ENCODE results near the gene ARHGEF12.

The ARHGEF12 gene

DNA sequence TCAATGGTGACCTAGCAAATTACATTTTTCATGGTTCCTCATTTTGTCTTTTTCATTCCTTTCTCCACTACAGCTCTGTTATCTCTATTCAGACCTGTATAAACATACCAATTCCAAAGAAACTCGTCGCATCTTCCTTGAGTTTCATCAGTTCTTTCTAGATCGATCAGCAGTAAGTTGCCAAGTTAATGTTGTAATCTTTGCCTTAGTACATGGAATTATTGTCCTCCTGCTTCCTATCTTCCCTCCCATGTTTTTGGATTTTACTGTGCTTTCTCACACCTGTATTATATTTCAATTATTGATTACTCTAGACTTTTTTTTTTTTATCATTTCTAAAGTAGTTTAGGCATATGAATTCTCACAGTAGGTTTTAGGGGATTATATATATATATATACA lies 105.8 kb downstream of the ARHGEF12 start:
- Histone ChIP-seq H3K36me3 (ENCODE audit: insufficient read depth, low read depth, low read length) (peaks cover 55% of the 10 kb centered on the region), H3K27ac (ENCODE audit: low read length) (no peak overlapping the region), H3K27me3 (ENCODE audit: insufficient read depth, low read length) (no peaks in the 10 kb centered on the region), H3K4me3 (ENCODE audit: low read length) (no peak overlapping the region), H3K4me1 (ENCODE audit: insufficient read depth, low read length) (no peaks in the 10 kb centered on the region), H3K9me3 (ENCODE audit: insufficient read depth, low read depth, low read length) (no peaks in the 10 kb centered on the region), H3K9ac (ENCODE audit: low read depth, low read length) (no peak overlapping the region)

DNA sequence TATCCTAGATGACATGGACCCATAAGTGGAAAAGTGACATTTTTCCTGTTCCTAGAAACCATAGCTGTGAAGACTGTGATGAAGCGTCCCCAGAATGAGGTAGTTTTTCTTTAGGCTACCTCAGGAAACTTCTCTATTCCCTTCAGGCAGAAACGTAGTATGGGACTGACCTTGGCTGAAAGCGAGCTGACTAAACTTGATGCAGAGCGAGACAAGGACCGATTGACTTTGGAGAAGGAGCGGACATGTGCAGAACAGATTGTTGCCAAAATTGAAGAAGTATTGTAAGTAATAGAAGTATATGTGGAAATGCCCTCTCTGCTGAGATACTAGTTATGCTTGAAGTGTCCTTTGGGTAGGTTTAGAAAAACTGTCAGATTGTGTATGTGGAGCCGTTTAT lies 110.6 kb downstream of the ARHGEF12 start:
- no peak overlapping the region for H3K4me3 ChIP-seq (ENCODE audit: low read length)
- no peak overlapping the region for H3K9ac ChIP-seq (ENCODE audit: low read depth, low read length)
- peaks cover 3% of the 10 kb centered on the region; the same call in 1 of the 2 replicates for H3K4me1 ChIP-seq (ENCODE audit: insufficient read depth, low read length)
- H3K27me3 ChIP-seq (ENCODE audit: insufficient read depth, low read length) = no peaks in the 10 kb centered on the region
- H3K9me3 ChIP-seq (ENCODE audit: insufficient read depth, low read depth, low read length) = no peaks in the 10 kb centered on the region
- no peak overlapping the region for H3K27ac ChIP-seq (ENCODE audit: low read length)
- H3K36me3 ChIP-seq (ENCODE audit: insufficient read depth, low read depth, low read length) = peaks cover 76% of the 10 kb centered on the region

DNA sequence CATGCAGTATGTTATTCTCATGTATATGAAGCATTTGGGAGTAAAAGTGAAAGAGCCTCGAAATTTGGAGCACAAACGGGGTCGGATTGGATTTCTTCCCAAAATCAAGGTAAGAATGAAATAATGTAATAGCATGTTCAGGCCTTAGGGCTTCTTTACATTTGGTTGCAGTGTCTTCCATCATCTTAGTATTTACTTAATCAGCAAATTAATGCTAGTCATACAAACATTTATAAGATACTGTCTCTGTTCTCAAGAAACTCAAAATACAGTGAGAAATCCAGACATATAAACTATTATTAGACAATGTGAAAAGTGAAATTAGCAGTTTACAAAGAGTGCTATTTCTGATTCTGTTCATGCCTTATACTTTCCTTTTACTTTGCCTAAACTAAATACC lies 112.0 kb downstream of the ARHGEF12 start:
- Histone ChIP-seq H3K36me3 (ENCODE audit: insufficient read depth, low read depth, low read length) (peaks cover 76% of the 10 kb centered on the region), H3K9ac (ENCODE audit: low read depth, low read length) (no peak overlapping the region), H3K27ac (ENCODE audit: low read length) (no peak overlapping the region), H3K4me3 (ENCODE audit: low read length) (no peak overlapping the region), H3K27me3 (ENCODE audit: insufficient read depth, low read length) (no peaks in the 10 kb centered on the region), H3K4me1 (ENCODE audit: insufficient read depth, low read length) (peaks cover 3% of the 10 kb centered on the region; the same call in 1 of the 2 replicates), H3K9me3 (ENCODE audit: insufficient read depth, low read depth, low read length) (no peaks in the 10 kb centered on the region)

GRCh38 chr11:120455487-120455886 lies 119.3 kb downstream of the ARHGEF12 start:
- Histone ChIP-seq H3K4me1 (ENCODE audit: insufficient read depth, low read length) (no peaks in the 10 kb centered on the region), H3K9ac (ENCODE audit: low read depth, low read length) (no peak overlapping the region), H3K27ac (ENCODE audit: low read length) (no peak overlapping the region), H3K9me3 (ENCODE audit: insufficient read depth, low read depth, low read length) (no peaks in the 10 kb centered on the region), H3K4me3 (ENCODE audit: low read length) (no peak overlapping the region), H3K36me3 (ENCODE audit: insufficient read depth, low read depth, low read length) (peaks cover 80% of the 10 kb centered on the region), H3K27me3 (ENCODE audit: insufficient read depth, low read length) (no peaks in the 10 kb centered on the region)

- no peak overlapping the region for H3K27ac ChIP-seq (ENCODE audit: low read length)
- H3K4me1 ChIP-seq (ENCODE audit: insufficient read depth, low read length) = no peaks in the 10 kb centered on the region
Observed at GRCh38 chr11:120457996-120458395, 121.8 kb downstream of the ARHGEF12 start.

DNA sequence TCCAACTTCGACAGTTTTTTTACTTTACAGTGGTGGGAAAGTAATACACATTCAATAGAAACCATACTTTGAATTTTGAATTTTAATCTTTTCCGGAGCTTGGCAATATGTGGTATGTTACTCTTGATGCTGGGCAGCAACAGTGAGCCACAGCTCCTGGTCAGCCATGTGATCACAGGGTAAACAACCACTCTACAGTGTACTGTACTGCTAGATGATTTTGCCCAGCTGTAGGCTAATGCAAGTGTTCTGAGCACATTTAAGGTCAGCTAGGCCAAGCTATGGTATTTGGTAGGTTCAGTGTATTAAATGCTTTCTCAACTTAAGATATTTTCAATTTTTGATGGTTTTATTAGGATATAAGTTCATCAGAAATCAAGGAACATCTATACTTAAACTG lies 126.6 kb downstream of the ARHGEF12 start:
- no peak overlapping the region for H3K27ac ChIP-seq (ENCODE audit: low read length)
- no peak overlapping the region for H3K4me3 ChIP-seq (ENCODE audit: low read length)
- H3K36me3 ChIP-seq (ENCODE audit: insufficient read depth, low read depth, low read length) = peaks cover 84% of the 10 kb centered on the region
- no peaks in the 10 kb centered on the region for H3K4me1 ChIP-seq (ENCODE audit: insufficient read depth, low read length)
- H3K9me3 ChIP-seq (ENCODE audit: insufficient read depth, low read depth, low read length) = no peaks in the 10 kb centered on the region
- no peak overlapping the region for H3K9ac ChIP-seq (ENCODE audit: low read depth, low read length)
- H3K27me3 ChIP-seq (ENCODE audit: insufficient read depth, low read length) = no peaks in the 10 kb centered on the region

More at GRCh38 chr11:120457996-120458395, 121.8 kb downstream of the ARHGEF12 start:
- Histone ChIP-seq H3K4me3 (ENCODE audit: low read length) (no peak overlapping the region), H3K9ac (ENCODE audit: low read depth, low read length) (no peak overlapping the region), H3K27me3 (ENCODE audit: insufficient read depth, low read length) (no peaks in the 10 kb centered on the region), H3K36me3 (ENCODE audit: insufficient read depth, low read depth, low read length) (peaks cover 84% of the 10 kb centered on the region), H3K9me3 (ENCODE audit: insufficient read depth, low read depth, low read length) (no peaks in the 10 kb centered on the region)

DNA sequence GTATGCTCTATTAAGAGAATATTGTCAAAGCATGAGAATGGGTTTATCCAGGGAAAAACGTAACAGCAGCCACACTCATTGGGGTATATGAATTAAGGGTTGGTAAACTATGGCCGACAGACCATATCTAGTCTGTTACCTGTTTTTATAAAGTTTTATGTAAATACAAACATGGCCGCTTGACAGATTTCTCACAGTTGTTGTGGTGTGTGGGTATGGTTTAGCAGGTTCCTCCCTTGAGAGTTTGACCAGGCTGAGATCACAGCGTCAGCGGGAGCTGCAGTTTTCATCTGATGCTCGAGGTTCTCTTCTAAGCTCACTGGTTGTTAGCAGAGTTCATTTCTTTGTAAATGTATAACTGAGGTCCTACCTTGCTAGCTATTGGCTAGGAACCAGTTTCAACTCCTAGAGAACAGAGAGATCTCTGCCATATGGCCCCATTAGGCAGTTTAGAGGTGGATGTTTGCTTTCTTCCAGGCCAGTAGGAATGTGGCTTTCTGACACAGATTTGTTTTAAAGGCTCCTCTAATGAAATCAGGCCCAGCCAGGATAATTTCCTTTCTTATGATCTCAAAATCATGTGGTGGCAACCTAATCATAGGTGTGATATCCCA lies 129.8 kb downstream of the ARHGEF12 start:
- Histone ChIP-seq H3K9me3 (ENCODE audit: insufficient read depth, low read depth, low read length) (no peaks in the 10 kb centered on the region), H3K36me3 (ENCODE audit: insufficient read depth, low read depth, low read length) (peaks cover 81% of the 10 kb centered on the region), H3K9ac (ENCODE audit: low read depth, low read length) (no peak overlapping the region), H3K4me1 (ENCODE audit: insufficient read depth, low read length) (no peaks in the 10 kb centered on the region), H3K27ac (ENCODE audit: low read length) (no peak overlapping the region), H3K4me3 (ENCODE audit: low read length) (no peak overlapping the region), H3K27me3 (ENCODE audit: insufficient read depth, low read length) (no peaks in the 10 kb centered on the region)

- no peaks in the 10 kb centered on the region for H3K9me3 ChIP-seq (ENCODE audit: insufficient read depth, low read depth, low read length)
- no peak overlapping the region for H3K4me3 ChIP-seq (ENCODE audit: low read length)
- H3K4me1 ChIP-seq (ENCODE audit: insufficient read depth, low read length) = no peaks in the 10 kb centered on the region
- H3K9ac ChIP-seq (ENCODE audit: low read depth, low read length) = no peak overlapping the region
- H3K27me3 ChIP-seq (ENCODE audit: insufficient read depth, low read length) = no peaks in the 10 kb centered on the region
- H3K36me3 ChIP-seq (ENCODE audit: insufficient read depth, low read depth, low read length) = peaks cover 65% of the 10 kb centered on the region
- no peak overlapping the region for H3K27ac ChIP-seq (ENCODE audit: low read length)
Observed at GRCh38 chr11:120467627-120468026, 131.4 kb downstream of the ARHGEF12 start.

DNA sequence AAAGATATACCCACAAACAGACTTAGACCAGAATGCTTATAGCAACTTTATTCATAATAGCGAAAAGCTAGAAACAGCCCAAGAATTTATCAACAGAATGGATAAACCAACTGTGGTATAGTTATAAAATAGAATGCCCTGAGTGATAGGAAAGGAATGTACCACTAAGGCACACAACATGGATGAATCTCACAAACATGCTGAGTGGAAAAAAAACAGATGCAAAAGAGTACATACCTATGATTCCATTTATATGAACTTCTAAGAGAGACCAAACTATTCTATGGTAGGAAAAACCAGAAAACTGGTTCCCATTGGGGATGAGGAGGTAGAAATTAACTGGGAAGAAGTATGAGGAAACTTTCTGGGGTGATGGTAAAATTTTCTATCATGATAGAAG lies 134.9 kb downstream of the ARHGEF12 start:
- Histone ChIP-seq H3K9ac (ENCODE audit: low read depth, low read length) (no peak overlapping the region), H3K36me3 (ENCODE audit: insufficient read depth, low read depth, low read length) (peaks cover 52% of the 10 kb centered on the region), H3K4me1 (ENCODE audit: insufficient read depth, low read length) (no peaks in the 10 kb centered on the region), H3K9me3 (ENCODE audit: insufficient read depth, low read depth, low read length) (no peaks in the 10 kb centered on the region), H3K27me3 (ENCODE audit: insufficient read depth, low read length) (no peaks in the 10 kb centered on the region), H3K27ac (ENCODE audit: low read length) (no peak overlapping the region), H3K4me3 (ENCODE audit: low read length) (no peak overlapping the region)

GRCh38 chr11:120471994-120472393 lies 135.8 kb downstream of the ARHGEF12 start:
- Histone ChIP-seq H3K4me1 (ENCODE audit: insufficient read depth, low read length) (no peaks in the 10 kb centered on the region), H3K27me3 (ENCODE audit: insufficient read depth, low read length) (no peaks in the 10 kb centered on the region), H3K27ac (ENCODE audit: low read length) (no peak overlapping the region)

DNA sequence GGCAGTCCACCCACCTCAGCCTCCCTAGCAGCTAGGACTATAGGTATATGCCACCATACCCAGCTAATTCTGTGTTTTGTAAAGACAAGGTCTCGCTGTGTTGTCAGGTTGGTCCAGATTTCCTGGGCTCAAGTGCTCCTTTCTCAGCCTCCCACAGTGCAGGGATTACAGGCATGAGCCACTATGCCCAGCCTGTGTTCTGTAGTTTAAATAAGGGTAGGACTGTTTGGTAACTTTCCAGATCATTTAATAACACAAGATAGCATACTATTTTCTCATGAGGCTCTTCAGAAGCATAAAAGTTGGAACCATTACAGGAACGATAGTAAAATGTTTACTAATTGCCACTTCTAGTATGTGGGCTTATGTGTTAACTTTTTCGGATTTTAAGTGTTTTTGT lies 137.3 kb downstream of the ARHGEF12 start:
- peaks cover 52% of the 10 kb centered on the region for H3K36me3 ChIP-seq (ENCODE audit: insufficient read depth, low read depth, low read length)
- no peaks in the 10 kb centered on the region for H3K4me1 ChIP-seq (ENCODE audit: insufficient read depth, low read length)

More at GRCh38 chr11:120471994-120472393, 135.8 kb downstream of the ARHGEF12 start:
- Histone ChIP-seq H3K4me3 (ENCODE audit: low read length) (no peak overlapping the region), H3K36me3 (ENCODE audit: insufficient read depth, low read depth, low read length) (peaks cover 51% of the 10 kb centered on the region), H3K9ac (ENCODE audit: low read depth, low read length) (no peak overlapping the region), H3K9me3 (ENCODE audit: insufficient read depth, low read depth, low read length) (no peaks in the 10 kb centered on the region)

DNA sequence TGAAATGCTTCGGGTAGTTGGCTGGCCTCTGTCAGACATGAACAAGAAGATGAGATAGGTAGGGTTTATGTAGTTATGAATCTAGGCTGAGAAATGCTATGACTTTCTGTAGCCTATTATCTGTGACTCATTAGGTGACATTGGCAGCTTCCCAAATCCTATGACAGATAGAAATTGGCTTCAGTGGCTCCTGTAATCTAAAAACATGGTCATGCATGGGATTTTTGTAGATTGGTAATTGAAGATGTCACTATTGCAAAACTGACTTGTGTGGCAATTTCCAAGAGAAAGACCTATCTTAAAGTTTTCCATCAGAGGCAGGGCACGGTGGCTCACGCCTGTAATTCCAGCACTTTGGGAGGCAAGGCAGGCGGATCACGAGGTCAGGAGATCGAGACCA lies 145.9 kb downstream of the ARHGEF12 start:
- no peaks in the 10 kb centered on the region for H3K9me3 ChIP-seq (ENCODE audit: insufficient read depth, low read depth, low read length)

More for the DNA sequence above, 137.3 kb downstream of the ARHGEF12 start:
- no peak overlapping the region for H3K9ac ChIP-seq (ENCODE audit: low read depth, low read length)
- H3K4me3 ChIP-seq (ENCODE audit: low read length) = no peak overlapping the region
- no peaks in the 10 kb centered on the region for H3K9me3 ChIP-seq (ENCODE audit: insufficient read depth, low read depth, low read length)
- H3K27me3 ChIP-seq (ENCODE audit: insufficient read depth, low read length) = no peaks in the 10 kb centered on the region
- H3K27ac ChIP-seq (ENCODE audit: low read length) = no peak overlapping the region

More for the DNA sequence above, 145.9 kb downstream of the ARHGEF12 start:
- no peak overlapping the region for H3K9ac ChIP-seq (ENCODE audit: low read depth, low read length)
- H3K4me1 ChIP-seq (ENCODE audit: insufficient read depth, low read length) = no peaks in the 10 kb centered on the region
- H3K36me3 ChIP-seq (ENCODE audit: insufficient read depth, low read depth, low read length) = peaks cover 63% of the 10 kb centered on the region
- H3K27ac ChIP-seq (ENCODE audit: low read length) = no peak overlapping the region
- H3K27me3 ChIP-seq (ENCODE audit: insufficient read depth, low read length) = no peaks in the 10 kb centered on the region
- H3K4me3 ChIP-seq (ENCODE audit: low read length) = no peak overlapping the region

Measured in iPS-20b (cell line).